Kidney (tissue), 14 donors: ENCODE measurements around the gene SPOCK2. TPM values are rescaled to one million over a fixed set of nuclear protein-coding genes. Genes with fewer than 3 reads are reported as not detected.

Experiments
- DNase-seq, 5 donors: peaks; one replicate each; pipeline ENCODE4 v3.0.0-alpha.2; 2013 to 2020
- FAIRE-seq: peaks from 2 replicates; lab custom pipeline; 2012; peaks lifted over from hg19 to GRCh38; lab: Jason Lieb, UNC
- H3K27ac ChIP-seq, 2 donors: one replicate each; pipeline ENCODE4 v1.7.0; 2013; ENCODE audit warnings: low read depth in 2 of 2, low read length in 2 of 2, inconsistent platforms in 1 of 2
- H3K27me3 ChIP-seq: one replicate; pipeline ENCODE4 v1.7.1; 2013; ENCODE audit warnings: low read length, inconsistent platforms; ENCODE audit not compliant: control insufficient read depth, insufficient read depth
- H3K36me3 ChIP-seq, 3 donors: one replicate each; pipeline versions ENCODE4 v1.7.0 to v1.7.1; 2013; ENCODE audit warnings: low read length in 3 of 3, control low read depth in 1 of 3, inconsistent platforms in 1 of 3; ENCODE audit not compliant: insufficient read depth in 3 of 3, control insufficient read depth in 2 of 3
- H3K4me1 ChIP-seq, 3 donors: one replicate each; pipeline versions ENCODE4 v1.7.0 to v1.7.1; 2013; ENCODE audit warnings: low read length in 3 of 3, inconsistent platforms in 1 of 3, low read depth in 1 of 3; ENCODE audit not compliant: control insufficient read depth in 2 of 3, insufficient read depth in 2 of 3
- H3K4me3 ChIP-seq, 3 donors: one replicate each; pipeline versions ENCODE4 v1.7.0 to v1.8.1; 2013; ENCODE audit warnings: low read length in 3 of 3, control low read depth in 1 of 3, inconsistent platforms in 1 of 3
- H3K9ac ChIP-seq, 3 donors: one replicate each; pipeline versions ENCODE4 v1.7.0 to v1.7.1; 2013; ENCODE audit warnings: low read length in 3 of 3, control low read depth in 1 of 3, inconsistent platforms in 1 of 3
- H3K9me3 ChIP-seq, 3 donors: one replicate each; pipeline versions ENCODE4 v1.7.0 to v1.7.1; 2013; ENCODE audit warnings: low read length in 3 of 3, control low read depth in 1 of 3, inconsistent platforms in 1 of 3; ENCODE audit not compliant: control insufficient read depth in 2 of 3, insufficient read depth in 1 of 3
- CTCF ChIP-seq: IDR thresholded peaks from 3 replicates; pipeline ENCODE4 v1.5.1; 2012; ENCODE audit warnings: mild to moderate bottlenecking, moderate library complexity, borderline replicate concordance; ENCODE audit not compliant: insufficient read depth; ENCODE audit errors: extremely low read depth
- intact Hi-C: fragments of 100-400 bp; cut with DNase I; formaldehyde crosslinking; loops from one replicate; pipeline ENCODE4 v1.11.1; 2022
- polyA plus RNA-seq: library from polyadenylated mRNA; stranded (reverse); fragments of 350-450 nt; fragmentation: Illumina TruSeq; extraction: RNeasy Lipid Tissue Mini Kit (QIAGEN cat#74804); gene quantifications from one replicate; pipeline ENCODE4 v1.2.3, GENCODE V29; 2014; ENCODE audit warnings: low read depth, low replicate concordance; ENCODE audit not compliant: insufficient read depth
- total RNA-seq: library from RNA; stranded (reverse); fragmentation: NEBNext Ultra II Directional; extraction: Animal tissue kit (Norgen Biotek cat#: 25700); gene quantifications from one replicate; pipeline ENCODE4 v1.2.1, GENCODE V29; 2021
- donor health status: control.
- donor health status: control.
- donor health status: control.
- donor health status: control.
- donor health status: control.
- donor health status: DM: yes; HTN: yes; CAD: no.
- donor health status: Normal renal cell carcinoma (clear cell type).

SPOCK2 gene
- total and polyA plus RNA-seq, 2 donors from 2014 or later = 19.7 to 103 TPM

GRCh38 chr10:72027498-72027897, 60.9 kb downstream of the SPOCK2 start:
- intact Hi-C loops = no loop called here
- Histone ChIP-seq H3K9ac (no peak overlapping the region), H3K27me3 (no peaks in the 10 kb centered on the region), H3K27ac (no peak overlapping the region), H3K4me3 (no peak overlapping the region), H3K4me1 (no peaks in the 10 kb centered on the region), H3K36me3 (no peaks in the 10 kb centered on the region), H3K9me3 (no peaks in the 10 kb centered on the region)
- DNase-seq = no peak
- TF ChIP-seq CTCF = no peak
- no peak for FAIRE-seq

DNA sequence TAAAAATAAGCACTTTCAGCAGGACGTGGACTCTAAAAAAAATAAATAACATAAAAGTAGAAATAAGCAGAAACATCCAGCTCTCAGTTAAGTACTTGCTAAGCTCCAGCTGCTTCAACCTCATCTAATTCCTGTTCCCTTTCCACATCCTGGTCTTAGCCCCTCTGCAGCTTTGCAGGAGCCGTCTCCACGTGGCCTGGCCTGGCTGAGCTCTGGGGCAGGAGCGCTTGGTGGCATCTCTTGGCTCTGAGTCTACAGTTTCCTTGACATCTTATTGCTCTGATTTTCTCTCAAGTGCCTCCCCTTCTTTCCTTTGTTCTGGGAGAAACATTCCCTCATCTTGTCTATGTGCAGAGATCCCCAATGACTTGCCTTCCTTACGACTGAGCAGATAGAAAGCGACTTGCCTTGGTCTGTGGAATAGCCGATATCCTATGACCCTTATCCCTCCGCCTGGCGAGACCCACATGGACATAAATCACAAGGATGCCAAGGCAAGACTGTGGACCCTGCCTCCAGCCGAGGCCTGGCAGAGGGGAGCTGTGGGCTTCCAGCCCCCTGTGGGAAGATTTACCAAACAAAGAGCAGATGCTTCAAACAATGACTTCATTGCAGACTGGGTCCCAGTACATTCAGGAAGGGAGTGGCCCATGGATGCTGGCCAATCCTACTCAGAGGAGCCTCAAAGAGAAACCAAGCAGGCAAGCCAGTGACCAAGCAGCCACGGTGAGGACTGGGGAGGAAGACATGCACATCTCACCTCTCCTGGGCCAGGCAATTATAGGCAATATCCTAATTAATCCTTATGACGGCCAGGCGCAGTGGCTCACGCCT, 61.9 kb downstream of the SPOCK2 start:
- DNase-seq (no peak), FAIRE-seq (no peak)
- H3K9me3 ChIP-seq = no peaks in the 10 kb centered on the region
- H3K27me3 ChIP-seq = no peaks in the 10 kb centered on the region
- H3K27ac ChIP-seq = no peak overlapping the region
- no peaks in the 10 kb centered on the region for H3K4me1 ChIP-seq
- no peak for TF ChIP-seq CTCF
- intact Hi-C loops = no loop called here
- no peaks in the 10 kb centered on the region for H3K36me3 ChIP-seq
- H3K9ac ChIP-seq = no peak overlapping the region
- H3K4me3 ChIP-seq = no peak overlapping the region

- Histone ChIP-seq H3K4me3 (no peak overlapping the region), H3K9me3 (no peaks in the 10 kb centered on the region), H3K27me3 (no peaks in the 10 kb centered on the region), H3K27ac (no peak overlapping the region), H3K9ac (no peak overlapping the region), H3K4me1 (peaks cover 0 to 2% (median 0%) of the 10 kb centered on the region in 3 donors), H3K36me3 (no peaks in the 10 kb centered on the region)
- no peak for TF ChIP-seq CTCF
- DNase-seq (no peak), FAIRE-seq (no peak)
- intact Hi-C loops = no loop called here
These were observed 62.5 kb downstream of the SPOCK2 start for GRCh38 chr10:72025832-72026231.
